ENCODE results near the gene ARHGAP4.

DNA sequence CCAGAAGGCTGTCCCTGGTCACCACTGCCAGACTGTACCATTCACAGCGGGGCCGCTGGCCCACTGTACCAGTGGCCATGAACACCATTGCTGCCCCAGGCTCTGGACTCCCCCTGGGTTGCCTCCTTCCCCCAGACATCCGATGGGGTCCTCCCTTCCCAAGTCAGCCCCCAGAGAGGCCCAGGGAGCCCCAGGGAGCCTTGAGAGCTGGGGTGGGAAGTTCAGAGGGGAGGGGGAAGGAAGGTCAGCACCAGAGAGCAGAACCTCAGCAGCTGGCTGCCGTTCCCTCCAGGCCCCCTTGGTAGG, 441 bp upstream of the ARHGAP4 start:
- no peak for TF ChIP-seq EZH2 (IDR thresholded peaks at IDR 0.05; ENCODE audit: borderline replicate concordance)
- TF ChIP-seq, protein P1, sequence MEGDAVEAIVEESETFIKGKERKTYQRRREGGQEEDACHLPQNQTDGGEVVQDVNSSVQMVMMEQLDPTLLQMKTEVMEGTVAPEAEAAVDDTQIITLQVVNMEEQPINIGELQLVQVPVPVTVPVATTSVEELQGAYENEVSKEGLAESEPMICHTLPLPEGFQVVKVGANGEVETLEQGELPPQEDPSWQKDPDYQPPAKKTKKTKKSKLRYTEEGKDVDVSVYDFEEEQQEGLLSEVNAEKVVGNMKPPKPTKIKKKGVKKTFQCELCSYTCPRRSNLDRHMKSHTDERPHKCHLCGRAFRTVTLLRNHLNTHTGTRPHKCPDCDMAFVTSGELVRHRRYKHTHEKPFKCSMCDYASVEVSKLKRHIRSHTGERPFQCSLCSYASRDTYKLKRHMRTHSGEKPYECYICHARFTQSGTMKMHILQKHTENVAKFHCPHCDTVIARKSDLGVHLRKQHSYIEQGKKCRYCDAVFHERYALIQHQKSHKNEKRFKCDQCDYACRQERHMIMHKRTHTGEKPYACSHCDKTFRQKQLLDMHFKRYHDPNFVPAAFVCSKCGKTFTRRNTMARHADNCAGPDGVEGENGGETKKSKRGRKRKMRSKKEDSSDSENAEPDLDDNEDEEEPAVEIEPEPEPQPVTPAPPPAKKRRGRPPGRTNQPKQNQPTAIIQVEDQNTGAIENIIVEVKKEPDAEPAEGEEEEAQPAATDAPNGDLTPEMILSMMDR (IDR thresholded peaks at IDR 0.05; ENCODE audit: poor library complexity), result no peak
